ENCODE data around the gene ZNF800.

DNA sequence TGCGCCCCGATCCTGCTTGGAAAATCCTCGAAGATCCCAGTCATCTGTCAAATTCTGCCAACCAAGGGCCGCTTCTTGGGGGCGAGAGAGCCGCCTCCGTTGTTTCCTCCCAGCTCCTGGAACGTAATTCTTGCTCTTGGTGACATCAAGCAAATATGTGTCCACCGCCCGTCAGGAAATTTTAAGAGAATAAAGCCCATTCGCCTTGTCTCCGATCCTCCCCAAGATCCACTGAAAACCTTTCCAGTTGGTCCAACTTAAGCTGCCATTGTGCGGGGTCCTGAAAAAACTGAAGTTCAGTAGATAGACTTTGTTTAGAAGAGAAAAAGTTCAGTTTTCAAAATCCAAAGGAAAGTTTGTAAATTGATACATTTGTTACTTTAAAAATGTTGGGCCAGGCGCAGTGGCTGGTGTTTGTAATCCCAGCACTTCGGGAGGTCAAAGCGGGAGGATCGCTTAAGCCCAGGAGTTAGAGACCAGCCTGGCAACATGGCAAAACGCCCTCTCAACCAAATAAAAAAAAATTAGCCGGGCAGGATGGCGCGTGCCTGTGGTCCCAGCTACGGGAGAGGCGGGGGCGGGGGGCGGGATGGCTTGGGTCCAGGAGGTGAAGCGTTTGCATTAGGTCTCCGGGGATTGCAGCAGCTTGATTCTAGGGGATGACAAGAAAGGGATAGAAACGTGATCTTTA, 1.0 kb upstream of the ZNF800 start:
- TF ChIP-seq, protein P1, sequence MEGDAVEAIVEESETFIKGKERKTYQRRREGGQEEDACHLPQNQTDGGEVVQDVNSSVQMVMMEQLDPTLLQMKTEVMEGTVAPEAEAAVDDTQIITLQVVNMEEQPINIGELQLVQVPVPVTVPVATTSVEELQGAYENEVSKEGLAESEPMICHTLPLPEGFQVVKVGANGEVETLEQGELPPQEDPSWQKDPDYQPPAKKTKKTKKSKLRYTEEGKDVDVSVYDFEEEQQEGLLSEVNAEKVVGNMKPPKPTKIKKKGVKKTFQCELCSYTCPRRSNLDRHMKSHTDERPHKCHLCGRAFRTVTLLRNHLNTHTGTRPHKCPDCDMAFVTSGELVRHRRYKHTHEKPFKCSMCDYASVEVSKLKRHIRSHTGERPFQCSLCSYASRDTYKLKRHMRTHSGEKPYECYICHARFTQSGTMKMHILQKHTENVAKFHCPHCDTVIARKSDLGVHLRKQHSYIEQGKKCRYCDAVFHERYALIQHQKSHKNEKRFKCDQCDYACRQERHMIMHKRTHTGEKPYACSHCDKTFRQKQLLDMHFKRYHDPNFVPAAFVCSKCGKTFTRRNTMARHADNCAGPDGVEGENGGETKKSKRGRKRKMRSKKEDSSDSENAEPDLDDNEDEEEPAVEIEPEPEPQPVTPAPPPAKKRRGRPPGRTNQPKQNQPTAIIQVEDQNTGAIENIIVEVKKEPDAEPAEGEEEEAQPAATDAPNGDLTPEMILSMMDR (IDR thresholded peaks at IDR 0.05; ENCODE audit: low read depth, low read length) = no peak
- no peak for TF ChIP-seq EZH2phosphoT487 (IDR thresholded peaks at IDR 0.05; ENCODE audit: low read depth)
